Adrenal gland (tissue), 19 donors: Measurements from ENCODE around the gene GPR173. TPM values are rescaled to one million over a fixed set of nuclear protein-coding genes. Genes with fewer than 3 reads are reported as not detected.

ENCODE experiments used
- DNase-seq, 7 donors: peaks; one replicate each; pipeline ENCODE4 v3.0.0-alpha.2; 2019 to 2020
- H3K27ac ChIP-seq, 5 donors: fragments of 200-600 bp; sonication (generic) in 4 of 5; 1 replicate in 3 of 5; 2 replicates in 2 of 5; pipeline versions ENCODE4 v1.5.1 to v1.8.0; 2016 to 2020; ENCODE audit warnings: mild to moderate bottlenecking in 1 of 5
- H3K27me3 ChIP-seq: fragments of 200-600 bp; 2 replicates; pipeline ENCODE4 v1.8.0; 2021
- H3K36me3 ChIP-seq, 2 donors: fragments of 200-600 bp; replicated peaks in 1 of 2; 1 replicate in 1 of 2; 2 replicates in 1 of 2; pipeline versions ENCODE4 v1.5.1 to v1.8.0; 2018 to 2022
- H3K4me1 ChIP-seq, 2 donors: fragments of 200-600 bp; replicated peaks in 1 of 2; 1 replicate in 1 of 2; 2 replicates in 1 of 2; pipeline versions ENCODE4 v1.5.1 to v1.8.0; 2018 to 2021
- H3K4me3 ChIP-seq, 4 donors: fragments of 200-600 bp; sonication (generic) in 3 of 4; one replicate each; pipeline ENCODE4 v1.5.1; 2016 to 2018
- H3K9me3 ChIP-seq, 3 donors: fragments of 200-600 bp; sonication (generic) in 1 of 3; replicated peaks in 1 of 3; 1 replicate in 2 of 3; 2 replicates in 1 of 3; pipeline versions ENCODE4 v1.5.1 to v1.8.0; 2016 to 2021
- CTCF ChIP-seq, 6 experiments: fragments of 450-650 bp in 4 of 6; fragments of 200-600 bp in 2 of 6; sonication (generic) in 1 of 6; IDR thresholded peaks; 1 replicate in 5 of 6; 2 replicates in 1 of 6; pipeline versions ENCODE4 v1.5.1 to v1.8.0; 2016 to 2021; ENCODE audit warnings: antibody characterized with exemption in 6 of 6, mild to moderate bottlenecking in 2 of 6, moderate library complexity in 1 of 6
- POLR2A ChIP-seq, 2 donors: fragments of 450-650 bp; IDR thresholded peaks; one replicate each; pipeline ENCODE4 v1.6.1; 2017; ENCODE audit warnings: antibody characterized with exemption in 2 of 2, mild to moderate bottlenecking in 2 of 2, moderate library complexity in 1 of 2
- WGBS, 4 donors: extraction: QIAGEN DNeasy Blood & Tissue Kit in 2 of 4; methylation state at CpG; one replicate each; pipeline versions ENCODE4 v1.1.5 to v1.1.7; 2013 to 2017; 5-methylcytosine and 5-hydroxymethylcytosine counted together
- intact Hi-C, 2 donors: fragments of 100-400 bp; cut with DNase I; formaldehyde crosslinking; loops; one replicate each; pipeline versions ENCODE4 v1.14.1 to v1.15.0; 2022 to 2023
- long read RNA-seq, 10 donors: library from polyadenylated mRNA in 3 of 10; unstranded in 2 of 10; stranded (forward) in 1 of 10; transcript quantifications; one replicate each; pipeline ENCODE4 v2.0.0 and lab custom pipeline, GENCODE V29; 2021 to 2026
- polyA plus RNA-seq, 3 donors: library from polyadenylated mRNA; stranded (reverse); fragments of 200-250 nt in 2 of 3; fragments of 350-450 nt in 1 of 3; fragmentation: Illumina TruSeq in 1 of 3; extraction: RNeasy Lipid Tissue Mini Kit (QIAGEN cat#74804) in 1 of 3; gene quantifications; one replicate each; pipeline ENCODE4 v1.2.3, GENCODE V29; 2013 to 2014
- total RNA-seq, 9 donors: library from RNA; depleted of rRNA in 4 of 9; stranded (reverse); fragments of >200 nt in 4 of 9; fragments of 120-200 nt in 1 of 9; fragmentation: NEBNext Ultra II Directional in 1 of 9; extraction: Animal tissue kit (Norgen Biotek cat#: 25700) in 1 of 9; gene quantifications; one replicate each; pipeline versions ENCODE4 v1.1.0 to v1.2.4, GENCODE V29; 2013 to 2023
- donor health status: healthy with polysubstance abuse.
- donor health status: Bipolar disorder and iron deficiency.
- donor health status: DM: yes; HTN: yes; CAD: no.
- donor health status: DM: no; HTN: no; CAD: no.
- donor health status: DM: no; HTN: no; CAD: no.
- donor health status: DM: yes; HTN: yes; CAD: no.

The GPR173 gene
- total RNA-seq: 1 to 10 TPM in 8 of 9 donors, under 1 TPM in 1; 0.61 to 5.0 (median 2.1) TPM
- 1 to 10 TPM; 2.1 to 4.7 (median 4.0) TPM for polyA plus RNA-seq
- long read RNA-seq, donor 1: 0 reads
- long read RNA-seq, donor 2: 0 reads
- long read RNA-seq, donor 3: 0 reads
- long read RNA-seq, donor 4: 0 reads
- long read RNA-seq, donor 5, partial matches to known transcripts: 0 of 1 reads
- long read RNA-seq, donor 5, other reads (novel, unspliced or antisense): 1 of 1 reads
- long read RNA-seq, donor 6, partial matches to known transcripts: 0 of 1 reads
- long read RNA-seq, donor 6, other reads (novel, unspliced or antisense): 1 of 1 reads
- long read RNA-seq, donor 7: 0 reads
- long read RNA-seq, donor 8: 0 reads
- long read RNA-seq, donor 9: 0 reads
- long read RNA-seq, donor 10: 0 reads

GRCh38 chrX:53048169-53049126 lies at the start of gene GPR173:
Gene GPR173, plus strand, starts transcription at chrX:53048789. Its CDS starts 27,833 bp downstream, at chrX:53076622.
- H3K27ac ChIP-seq: no peak within 1 kb of the TSS
- H3K36me3 ChIP-seq: no peaks in the 10 kb centered on the region
- intact Hi-C loops: no loop called here
- H3K27me3 ChIP-seq: peaks cover 4% of the 10 kb centered on the region
- no peaks in the 10 kb centered on the region for H3K4me1 ChIP-seq
- no peaks in the 10 kb centered on the region for H3K9me3 ChIP-seq
- peak; percentile 7 to 59 (median 35) for DNase-seq
- no peak for TF ChIP-seq CTCF (IDR thresholded peaks at IDR 0.05)
- no peak for TF ChIP-seq POLR2A (IDR thresholded peaks at IDR 0.05)
- H3K4me3 ChIP-seq: peak within 1 kb of the TSS in 1 of 4 donors; percentile 50
- 2 to 27% (median 3%) methylated on average over 9 to 32 of the region's 38 CpGs for WGBS, 4 donors

GRCh38 chrX:53000447-53001135 lies 48.0 kb upstream of the GPR173 start:
- H3K9me3 ChIP-seq: no peaks in the 10 kb centered on the region
- 39 to 64% (median 54%) methylated on average over 17 to 36 of the region's 36 CpGs for WGBS, 4 donors
- H3K4me1 ChIP-seq: no peaks in the 10 kb centered on the region
- H3K27me3 ChIP-seq: peaks cover 31% of the 10 kb centered on the region
- no peak overlapping the region for H3K4me3 ChIP-seq
- no peak overlapping the region for H3K27ac ChIP-seq
- intact Hi-C loops: no loop called here
- peak in 1 of 7 donors; percentile 3 for DNase-seq
- TF ChIP-seq POLR2A (IDR thresholded peaks at IDR 0.05): no peak
- TF ChIP-seq CTCF (IDR thresholded peaks at IDR 0.05): no peak
- H3K36me3 ChIP-seq: no peaks in the 10 kb centered on the region

GRCh38 chrX:53001958-53002357 lies 46.6 kb upstream of the GPR173 start:
- Histone ChIP-seq H3K27ac (no peak overlapping the region), H3K9me3 (no peaks in the 10 kb centered on the region), H3K4me1 (no peaks in the 10 kb centered on the region), H3K4me3 (no peak overlapping the region), H3K36me3 (no peaks in the 10 kb centered on the region), H3K27me3 (peaks cover 45% of the 10 kb centered on the region)
- WGBS, 4 donors: 64 to 92% (median 72%) methylated on average over 2 of the region's 2 CpGs
- intact Hi-C loops: no loop called here
- TF ChIP-seq POLR2A (IDR thresholded peaks at IDR 0.05) (no peak), CTCF (IDR thresholded peaks at IDR 0.05) (no peak)
- DNase-seq: no peak

GRCh38 chrX:53003111-53003510 lies 45.5 kb upstream of the GPR173 start:
- H3K9me3 ChIP-seq: no peaks in the 10 kb centered on the region
- 56 to 63% (median 58%) methylated on average over 5 to 6 of the region's 6 CpGs for WGBS, 4 donors
- DNase-seq: no peak
- H3K36me3 ChIP-seq: no peaks in the 10 kb centered on the region
- no peak overlapping the region for H3K4me3 ChIP-seq
- intact Hi-C loops: no loop called here
- TF ChIP-seq CTCF (IDR thresholded peaks at IDR 0.05): no peak
- no peak for TF ChIP-seq POLR2A (IDR thresholded peaks at IDR 0.05)
- no peaks in the 10 kb centered on the region for H3K4me1 ChIP-seq
- no peak overlapping the region for H3K27ac ChIP-seq
- peaks cover 54% of the 10 kb centered on the region for H3K27me3 ChIP-seq
